RWPE2 (cell line): Measurements from ENCODE around the gene DOCK11.
A peak's percentile ranks its signal among the peaks of the same experiment; 100 is the strongest.

ENCODE experiments used
- ATAC-seq: fragments of 200-7000 bp; cut with Tn5 transposase; 3 replicates; pipeline ENCODE4 v1.9.1; 2021; ENCODE audit warnings: low read depth
- DNase-seq: peaks from one replicate; pipeline ENCODE4 v3.0.0-alpha.2; 2020; ENCODE audit warnings: low spot score
- H3K27ac ChIP-seq: fragments of 450-650 bp; 2 replicates; pipeline ENCODE4 v1.5.1; 2017; ENCODE audit warnings: mild to moderate bottlenecking; ENCODE audit not compliant: poor library complexity, severe bottlenecking
- H3K27me3 ChIP-seq: fragments of 250-450 bp; sonication (Bioruptor Pico); 2 replicates; pipeline ENCODE4 v1.5.1; 2021; ENCODE audit warnings: mild to moderate bottlenecking, moderate library complexity; ENCODE audit not compliant: insufficient read depth, poor library complexity, severe bottlenecking
- H3K36me3 ChIP-seq: fragments of 250-450 bp; sonication (Bioruptor Pico); 2 replicates; pipeline ENCODE4 v1.5.1; 2020; ENCODE audit warnings: low read depth, mild to moderate bottlenecking, moderate library complexity
- H3K4me1 ChIP-seq: fragments of 250-450 bp; sonication (Bioruptor Pico); 2 replicates; pipeline ENCODE4 v1.5.1; 2021; ENCODE audit warnings: mild to moderate bottlenecking, moderate library complexity; ENCODE audit not compliant: insufficient read depth, poor library complexity, severe bottlenecking
- H3K4me3 ChIP-seq: fragments of 250-450 bp; sonication (Bioruptor Pico); 2 replicates; pipeline ENCODE4 v1.5.1; 2021; ENCODE audit warnings: mild to moderate bottlenecking, moderate library complexity; ENCODE audit not compliant: severe bottlenecking
- H3K9me3 ChIP-seq: fragments of 250-450 bp; sonication (Bioruptor Pico); 2 replicates; pipeline ENCODE4 v1.5.1; 2021; ENCODE audit warnings: mild to moderate bottlenecking, moderate library complexity; ENCODE audit not compliant: severe bottlenecking
- TF ChIP-seq, protein P1 (sequence below): fragments of 450-650 bp; IDR thresholded peaks from one replicate; pipeline ENCODE4 v1.5.1; 2017; ENCODE audit warnings: mild to moderate bottlenecking, moderate library complexity; ENCODE audit not compliant: poor library complexity, severe bottlenecking

DOCK11 gene

DNA sequence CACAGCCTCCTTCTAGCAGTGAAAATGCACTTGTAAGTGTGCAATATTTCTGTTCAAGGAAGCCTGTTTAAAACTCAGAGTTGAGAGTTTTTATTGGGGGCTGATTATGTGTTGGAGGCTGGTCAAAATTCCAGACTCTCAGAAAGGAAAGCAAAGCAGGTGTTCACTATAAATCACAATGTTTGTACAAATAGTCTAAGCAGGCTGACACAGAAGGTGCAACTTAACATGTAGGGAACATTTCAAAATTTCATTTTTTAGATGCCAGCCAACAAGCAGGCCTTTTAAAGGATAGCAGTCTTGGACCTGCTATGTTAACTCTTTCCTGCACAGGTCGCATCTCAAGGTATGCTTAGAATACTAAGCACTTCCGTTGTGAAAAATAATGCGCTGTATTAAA is 119.5 kb downstream of the DOCK11 start:
- H3K36me3 ChIP-seq: no peaks in the 10 kb centered on the region

DNA sequence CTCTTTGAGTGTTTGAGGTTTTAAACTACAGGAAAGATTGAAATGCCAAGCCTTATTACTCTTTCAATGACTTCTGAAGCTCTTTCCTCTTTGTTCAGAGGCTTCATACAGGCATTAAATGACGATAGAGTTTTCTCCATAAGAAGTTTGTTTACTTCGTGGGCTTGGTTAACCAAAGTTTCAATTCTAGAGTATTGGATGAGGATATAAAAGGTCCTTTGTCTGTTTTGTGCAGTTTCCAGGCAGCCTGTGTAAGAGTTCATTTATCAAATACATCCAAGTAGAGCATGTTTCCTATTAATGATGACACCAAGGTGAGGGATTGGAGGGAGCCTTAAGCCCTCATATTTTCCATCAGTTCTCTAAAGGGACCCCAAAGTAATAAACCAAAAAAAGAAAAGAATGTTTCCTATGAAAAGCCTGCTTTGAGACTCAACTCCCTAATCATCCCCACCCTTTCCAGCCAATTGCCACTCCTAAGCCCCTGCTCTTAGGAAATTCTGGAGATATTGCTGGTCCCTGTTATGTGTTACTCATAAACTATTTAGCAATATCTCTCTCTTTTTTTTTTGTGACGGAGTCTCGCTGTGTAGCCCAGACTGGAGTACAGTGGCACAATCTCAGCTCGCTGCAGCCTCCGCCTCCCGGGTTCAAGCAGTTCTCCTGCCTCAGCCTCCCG is 125.6 kb downstream of the DOCK11 start:
- H3K27me3 ChIP-seq: no peaks in the 10 kb centered on the region
- H3K9me3 ChIP-seq: no peaks in the 10 kb centered on the region
- H3K27ac ChIP-seq: no peak overlapping the region
- no peak overlapping the region for H3K4me3 ChIP-seq
- TF ChIP-seq, protein P1, sequence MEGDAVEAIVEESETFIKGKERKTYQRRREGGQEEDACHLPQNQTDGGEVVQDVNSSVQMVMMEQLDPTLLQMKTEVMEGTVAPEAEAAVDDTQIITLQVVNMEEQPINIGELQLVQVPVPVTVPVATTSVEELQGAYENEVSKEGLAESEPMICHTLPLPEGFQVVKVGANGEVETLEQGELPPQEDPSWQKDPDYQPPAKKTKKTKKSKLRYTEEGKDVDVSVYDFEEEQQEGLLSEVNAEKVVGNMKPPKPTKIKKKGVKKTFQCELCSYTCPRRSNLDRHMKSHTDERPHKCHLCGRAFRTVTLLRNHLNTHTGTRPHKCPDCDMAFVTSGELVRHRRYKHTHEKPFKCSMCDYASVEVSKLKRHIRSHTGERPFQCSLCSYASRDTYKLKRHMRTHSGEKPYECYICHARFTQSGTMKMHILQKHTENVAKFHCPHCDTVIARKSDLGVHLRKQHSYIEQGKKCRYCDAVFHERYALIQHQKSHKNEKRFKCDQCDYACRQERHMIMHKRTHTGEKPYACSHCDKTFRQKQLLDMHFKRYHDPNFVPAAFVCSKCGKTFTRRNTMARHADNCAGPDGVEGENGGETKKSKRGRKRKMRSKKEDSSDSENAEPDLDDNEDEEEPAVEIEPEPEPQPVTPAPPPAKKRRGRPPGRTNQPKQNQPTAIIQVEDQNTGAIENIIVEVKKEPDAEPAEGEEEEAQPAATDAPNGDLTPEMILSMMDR: no peak
- no peaks in the 10 kb centered on the region for H3K4me1 ChIP-seq
- no peak for DNase-seq
- H3K36me3 ChIP-seq: no peaks in the 10 kb centered on the region
- ATAC-seq: no peak

More for the DNA sequence above, 119.5 kb downstream of the DOCK11 start:
- Histone ChIP-seq H3K4me1 (no peaks in the 10 kb centered on the region), H3K27ac (no peak overlapping the region), H3K9me3 (no peaks in the 10 kb centered on the region), H3K4me3 (no peak overlapping the region), H3K27me3 (no peaks in the 10 kb centered on the region)
- TF ChIP-seq, protein P1: no peak
- DNase-seq: no peak
- no peak for ATAC-seq

DNA sequence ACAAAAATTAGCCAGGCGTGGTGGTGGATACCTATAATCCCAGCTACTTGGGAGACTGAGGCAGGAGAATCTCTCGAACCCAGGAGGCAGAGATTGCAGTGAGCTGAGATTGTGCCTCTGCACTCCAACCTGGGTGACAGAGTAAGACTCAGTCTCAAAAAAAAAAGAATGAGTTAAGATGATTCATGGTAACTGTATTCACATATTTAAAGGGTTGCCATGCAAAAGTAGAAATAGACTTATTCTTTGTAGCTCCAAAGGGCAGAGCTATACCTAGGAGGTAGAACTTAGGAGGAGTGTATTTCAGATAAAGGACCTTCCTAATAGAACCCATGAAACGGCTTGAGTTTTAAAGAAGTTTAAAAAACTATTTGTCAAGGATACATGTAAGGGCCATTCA is 127.4 kb downstream of the DOCK11 start:
- Histone ChIP-seq H3K27ac (no peak overlapping the region), H3K27me3 (no peaks in the 10 kb centered on the region), H3K9me3 (no peaks in the 10 kb centered on the region), H3K36me3 (no peaks in the 10 kb centered on the region), H3K4me3 (no peak overlapping the region), H3K4me1 (no peaks in the 10 kb centered on the region)
- DNase-seq (no peak), ATAC-seq (no peak)
- TF ChIP-seq, protein P1: no peak

DNA sequence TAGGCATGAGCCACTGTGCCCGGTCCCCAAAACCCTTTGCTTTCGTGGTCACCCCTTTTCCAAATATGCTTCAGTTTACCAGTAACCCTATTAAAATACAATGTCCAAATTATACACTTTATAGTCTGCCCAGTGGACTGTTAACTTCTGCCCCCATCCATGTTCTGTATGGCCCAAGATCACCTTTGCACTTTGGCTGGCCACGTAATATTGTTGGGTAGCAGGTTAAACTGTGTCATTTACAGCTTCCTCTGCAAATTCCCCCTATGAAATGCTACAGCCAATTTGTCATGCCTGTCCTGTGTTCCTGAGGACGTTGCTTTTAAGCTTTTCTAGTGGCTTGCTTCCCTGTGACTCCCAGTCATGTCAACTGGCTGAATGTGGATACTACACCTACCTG is 130.7 kb downstream of the DOCK11 start:
- ATAC-seq: no peak
- Histone ChIP-seq H3K4me3 (no peak overlapping the region), H3K36me3 (no peaks in the 10 kb centered on the region), H3K27me3 (no peaks in the 10 kb centered on the region), H3K9me3 (no peaks in the 10 kb centered on the region), H3K4me1 (no peaks in the 10 kb centered on the region), H3K27ac (no peak overlapping the region)
- TF ChIP-seq, protein P1: no peak
- no peak for DNase-seq

DNA sequence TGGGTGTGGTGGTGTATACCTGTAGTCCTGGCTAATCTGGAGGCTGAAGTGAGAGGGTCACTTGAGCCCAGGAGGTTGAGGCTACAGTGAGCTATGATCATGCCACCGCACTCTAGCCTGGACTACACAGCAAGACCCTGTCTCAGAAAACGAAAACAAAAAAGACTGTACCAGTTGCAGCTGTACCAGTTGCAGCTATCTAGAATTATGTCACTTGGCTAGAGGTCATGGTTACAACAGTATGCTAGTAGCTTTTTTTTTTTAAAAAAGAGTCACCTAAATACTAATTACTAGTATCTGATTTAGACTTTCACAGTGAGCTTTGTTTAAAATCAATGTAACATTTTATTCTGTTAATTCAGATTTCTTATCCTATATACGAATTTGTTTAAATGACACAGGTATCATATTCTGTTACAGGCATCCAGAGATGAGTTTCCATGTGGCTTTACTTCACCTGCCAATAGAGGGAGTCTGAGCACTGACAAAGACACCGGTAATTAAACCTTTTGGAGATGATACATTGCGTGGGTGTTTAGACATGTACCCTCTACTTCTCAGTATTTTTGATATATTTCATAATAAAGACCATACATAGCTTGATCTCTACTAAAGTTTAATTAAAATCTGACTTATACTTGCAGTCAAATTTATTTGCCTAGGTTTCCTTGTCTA is 131.6 kb downstream of the DOCK11 start:
- peak; percentile 61; the same call in 2 of the 3 replicates for ATAC-seq
- DNase-seq: no peak
- H3K36me3 ChIP-seq: no peaks in the 10 kb centered on the region
- no peak overlapping the region for H3K27ac ChIP-seq
- H3K27me3 ChIP-seq: no peaks in the 10 kb centered on the region
- TF ChIP-seq, protein P1: peak; percentile 51
- no peak overlapping the region for H3K4me3 ChIP-seq
- H3K4me1 ChIP-seq: no peaks in the 10 kb centered on the region
- H3K9me3 ChIP-seq: no peaks in the 10 kb centered on the region
